Stimulated activated CD8-positive, alpha-beta memory T cell treated with anti-CD3 and anti-CD28 coated beads, Interleukin-4, amount 100 ng/mL, for 1 hour (primary cell): ENCODE results near the gene DPP6.

Experiments used
- DNase-seq, 2 donors: peaks; one replicate each; pipeline ENCODE4 v3.0.0-alpha.2; 2020; ENCODE audit warnings: low read depth in 2 of 2, low spot score in 1 of 2

DPP6 gene

DNA sequence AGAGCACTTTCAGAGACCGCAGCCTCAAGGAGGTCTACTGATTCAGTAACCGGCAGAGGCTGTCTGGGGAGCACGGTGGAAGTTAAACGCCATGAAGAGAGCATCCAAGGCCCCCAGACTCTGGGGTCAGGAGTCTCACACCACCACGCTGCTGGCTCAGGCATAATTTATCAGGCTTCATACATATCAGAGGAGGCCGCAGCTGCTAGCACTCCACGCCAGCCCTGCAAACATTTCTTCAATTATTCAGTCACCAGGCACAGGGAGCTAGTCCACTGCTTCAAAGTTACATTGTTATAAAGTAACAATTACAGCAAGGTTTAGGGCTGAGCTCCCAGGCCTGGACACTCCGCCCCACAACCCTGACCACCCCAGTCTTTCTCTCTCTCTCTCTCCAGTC lies 852.9 kb downstream of the DPP6 start:
- no peak for DNase-seq

DNA sequence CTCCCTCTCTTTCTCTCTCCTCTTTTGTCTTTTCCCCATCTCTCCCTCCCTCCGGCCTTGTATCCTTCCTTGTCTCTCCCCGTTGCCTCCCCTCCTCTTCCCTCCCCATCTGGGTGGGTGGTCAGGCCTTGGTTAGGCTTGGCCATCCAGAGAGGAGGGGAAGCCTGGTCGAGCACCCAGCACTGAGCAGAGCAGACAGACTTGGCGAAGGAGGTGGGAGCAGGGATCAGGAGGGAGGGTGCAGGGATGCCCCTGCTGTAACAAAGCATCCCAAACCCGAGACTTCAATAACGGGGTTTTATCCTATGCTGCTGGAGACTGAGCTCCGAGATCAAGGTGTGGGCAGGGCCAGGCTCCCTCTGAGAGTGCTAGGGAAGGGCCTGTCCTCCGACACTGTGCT lies 853.4 kb downstream of the DPP6 start:
- no peak for DNase-seq

GRCh38 chr7:154906201-154906600 lies 854.0 kb downstream of the DPP6 start:
- DNase-seq: no peak

GRCh38 chr7:154906736-154907355 lies 854.6 kb downstream of the DPP6 start:
- DNase-seq: no peak

- no peak for DNase-seq
Measured at GRCh38 chr7:154907651-154908620, 855.7 kb downstream of the DPP6 start.

GRCh38 chr7:154909241-154910105 lies 857.3 kb downstream of the DPP6 start:
- no peak for DNase-seq

DNA sequence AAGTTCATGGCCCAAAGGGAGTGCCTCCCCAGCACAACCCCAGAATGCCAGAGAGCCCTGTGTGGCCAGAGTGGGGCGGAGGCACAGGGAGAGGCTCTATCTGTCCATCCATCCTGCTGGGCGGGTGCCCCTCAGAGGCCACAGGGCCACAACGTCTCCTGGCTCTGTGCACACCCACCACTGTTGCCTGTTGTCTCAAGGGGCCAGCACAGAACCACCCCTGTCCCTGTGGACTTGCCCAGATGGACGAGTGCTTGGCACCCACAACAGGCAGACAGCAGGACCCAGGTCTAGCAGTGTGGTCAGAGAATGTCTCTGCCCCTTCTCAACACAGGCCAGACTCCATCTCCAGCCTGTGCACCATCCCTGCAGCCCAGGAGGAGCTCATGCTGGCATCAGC lies 857.9 kb downstream of the DPP6 start:
- no peak for DNase-seq

DNA sequence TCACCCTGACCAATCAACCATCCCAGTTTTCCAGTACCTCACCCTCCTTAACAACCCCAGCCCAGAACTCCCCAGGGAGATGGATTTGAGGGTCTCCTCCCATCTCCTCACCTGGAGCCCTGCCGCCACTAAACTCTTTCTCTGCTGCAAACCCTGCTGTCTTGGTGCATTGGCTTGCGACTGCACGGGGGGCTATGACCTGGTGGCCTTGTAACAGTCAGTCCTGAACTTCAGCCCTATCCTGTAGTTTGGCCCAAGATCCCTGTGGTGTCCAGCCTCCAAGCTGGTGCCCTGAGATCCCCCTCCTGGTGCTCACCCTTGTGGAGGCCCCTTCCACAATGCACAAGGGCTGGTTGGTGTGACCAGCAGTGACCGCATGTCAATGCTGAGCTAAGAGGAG lies 858.8 kb downstream of the DPP6 start:
- no peak for DNase-seq

DNA sequence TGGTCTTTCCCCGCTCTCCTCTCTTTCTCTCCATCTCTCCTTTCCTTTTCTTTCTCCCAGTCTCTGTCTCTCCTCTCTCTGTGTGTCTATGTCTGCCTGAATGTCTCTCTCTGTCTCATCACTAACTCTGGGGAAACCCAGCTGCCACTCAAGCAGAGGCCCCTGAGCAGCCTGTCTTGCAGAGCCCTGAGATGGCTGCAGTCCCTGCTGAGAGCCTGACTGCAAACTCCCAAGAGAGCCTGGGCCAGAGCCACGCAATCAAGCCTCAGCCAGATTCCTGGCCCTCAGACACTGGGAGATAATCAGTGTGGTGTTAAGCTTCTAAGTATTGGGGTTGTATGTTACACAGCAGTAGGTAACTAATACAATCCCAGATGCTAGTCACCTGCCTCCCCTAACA lies 859.2 kb downstream of the DPP6 start:
- DNase-seq: no peak

DNA sequence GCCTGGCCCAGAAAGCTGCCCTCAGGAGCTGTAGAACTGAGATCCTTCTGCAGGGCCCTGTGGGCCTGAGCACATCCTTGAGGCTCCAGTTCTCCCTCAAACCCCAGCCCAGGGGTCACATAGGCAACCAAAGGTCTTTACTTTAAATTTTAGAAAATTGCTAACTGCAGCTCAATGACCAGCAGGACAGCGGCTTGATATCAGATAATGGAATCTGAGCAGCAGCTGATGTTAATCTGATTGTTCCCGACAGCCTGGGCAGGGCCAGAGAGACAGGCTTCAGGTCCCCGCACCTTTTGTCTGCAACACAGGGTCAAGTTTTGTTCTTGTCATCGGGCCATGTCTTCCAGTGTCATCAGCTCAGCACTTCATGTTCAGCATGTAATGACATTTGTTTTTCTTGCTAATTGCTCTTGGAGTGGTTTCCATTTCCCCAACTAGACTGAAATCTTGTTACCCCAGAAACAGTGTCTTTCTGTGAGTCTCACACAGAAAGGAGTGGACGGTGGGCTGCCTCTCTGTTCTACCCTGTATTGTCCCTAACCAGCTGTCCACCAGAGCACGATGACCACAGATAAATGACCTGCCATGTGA lies 859.8 kb downstream of the DPP6 start:
- no peak for DNase-seq

GRCh38 chr7:154912871-154913637 lies 860.9 kb downstream of the DPP6 start:
- no peak for DNase-seq

GRCh38 chr7:154913638-154914307 lies 861.6 kb downstream of the DPP6 start:
- peak; percentile 67 to 82 for DNase-seq

- DNase-seq: no peak
Measured at GRCh38 chr7:154914308-154914995, 862.3 kb downstream of the DPP6 start.

DNA sequence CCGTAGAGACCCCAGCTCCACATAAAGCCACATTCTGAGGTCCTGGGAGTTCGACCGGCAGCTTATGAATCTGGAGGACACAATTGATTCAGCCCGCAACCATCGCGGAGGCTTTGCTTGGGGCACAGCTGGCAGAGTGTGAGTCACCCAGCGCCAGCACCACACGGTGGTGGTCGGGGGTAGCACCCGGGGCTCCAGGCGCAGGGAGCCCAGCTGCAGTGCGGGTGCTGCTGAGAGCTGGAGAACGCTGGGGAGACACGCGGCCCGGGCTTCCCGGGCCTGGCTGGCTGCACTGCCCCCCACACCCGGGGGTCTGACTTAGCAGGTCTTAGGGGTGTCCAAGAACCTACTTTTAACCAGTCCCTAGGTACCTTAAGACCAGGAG lies 862.8 kb downstream of the DPP6 start:
- no peak for DNase-seq

GRCh38 chr7:154915600-154915999 lies 863.4 kb downstream of the DPP6 start:
- no peak for DNase-seq

GRCh38 chr7:154916381-154916780 lies 864.2 kb downstream of the DPP6 start:
- DNase-seq: no peak

- DNase-seq: no peak
Measured at GRCh38 chr7:154916856-154917807, 864.9 kb downstream of the DPP6 start.

DNA sequence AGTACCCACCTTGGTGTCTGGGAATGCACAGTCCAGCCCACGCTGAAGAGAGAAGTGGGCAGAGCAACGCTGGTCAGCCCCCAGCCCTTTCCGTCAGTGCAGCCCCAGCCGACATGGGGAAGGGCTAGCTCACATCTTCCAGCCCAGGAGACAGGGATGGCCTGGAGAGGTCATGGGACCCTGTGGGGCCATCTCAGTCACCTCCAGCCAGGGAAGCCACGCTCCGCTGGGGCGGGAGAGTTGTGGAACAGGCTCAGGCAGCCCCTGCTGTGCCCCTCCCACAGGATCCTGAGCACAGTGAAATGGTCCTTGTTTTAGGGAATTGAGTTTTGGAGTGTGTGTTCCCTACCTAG lies 865.6 kb downstream of the DPP6 start:
- no peak for DNase-seq
